ENCODE data around the gene NPHS1.
"Not testable (repeated sequence)": the region's sequence is repeated elsewhere in the genome, so short reads cannot be mapped to it uniquely, and the experiment has no call there.

NPHS1 gene, protein sequence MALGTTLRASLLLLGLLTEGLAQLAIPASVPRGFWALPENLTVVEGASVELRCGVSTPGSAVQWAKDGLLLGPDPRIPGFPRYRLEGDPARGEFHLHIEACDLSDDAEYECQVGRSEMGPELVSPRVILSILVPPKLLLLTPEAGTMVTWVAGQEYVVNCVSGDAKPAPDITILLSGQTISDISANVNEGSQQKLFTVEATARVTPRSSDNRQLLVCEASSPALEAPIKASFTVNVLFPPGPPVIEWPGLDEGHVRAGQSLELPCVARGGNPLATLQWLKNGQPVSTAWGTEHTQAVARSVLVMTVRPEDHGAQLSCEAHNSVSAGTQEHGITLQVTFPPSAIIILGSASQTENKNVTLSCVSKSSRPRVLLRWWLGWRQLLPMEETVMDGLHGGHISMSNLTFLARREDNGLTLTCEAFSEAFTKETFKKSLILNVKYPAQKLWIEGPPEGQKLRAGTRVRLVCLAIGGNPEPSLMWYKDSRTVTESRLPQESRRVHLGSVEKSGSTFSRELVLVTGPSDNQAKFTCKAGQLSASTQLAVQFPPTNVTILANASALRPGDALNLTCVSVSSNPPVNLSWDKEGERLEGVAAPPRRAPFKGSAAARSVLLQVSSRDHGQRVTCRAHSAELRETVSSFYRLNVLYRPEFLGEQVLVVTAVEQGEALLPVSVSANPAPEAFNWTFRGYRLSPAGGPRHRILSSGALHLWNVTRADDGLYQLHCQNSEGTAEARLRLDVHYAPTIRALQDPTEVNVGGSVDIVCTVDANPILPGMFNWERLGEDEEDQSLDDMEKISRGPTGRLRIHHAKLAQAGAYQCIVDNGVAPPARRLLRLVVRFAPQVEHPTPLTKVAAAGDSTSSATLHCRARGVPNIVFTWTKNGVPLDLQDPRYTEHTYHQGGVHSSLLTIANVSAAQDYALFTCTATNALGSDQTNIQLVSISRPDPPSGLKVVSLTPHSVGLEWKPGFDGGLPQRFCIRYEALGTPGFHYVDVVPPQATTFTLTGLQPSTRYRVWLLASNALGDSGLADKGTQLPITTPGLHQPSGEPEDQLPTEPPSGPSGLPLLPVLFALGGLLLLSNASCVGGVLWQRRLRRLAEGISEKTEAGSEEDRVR (N-terminal part only)

DNA sequence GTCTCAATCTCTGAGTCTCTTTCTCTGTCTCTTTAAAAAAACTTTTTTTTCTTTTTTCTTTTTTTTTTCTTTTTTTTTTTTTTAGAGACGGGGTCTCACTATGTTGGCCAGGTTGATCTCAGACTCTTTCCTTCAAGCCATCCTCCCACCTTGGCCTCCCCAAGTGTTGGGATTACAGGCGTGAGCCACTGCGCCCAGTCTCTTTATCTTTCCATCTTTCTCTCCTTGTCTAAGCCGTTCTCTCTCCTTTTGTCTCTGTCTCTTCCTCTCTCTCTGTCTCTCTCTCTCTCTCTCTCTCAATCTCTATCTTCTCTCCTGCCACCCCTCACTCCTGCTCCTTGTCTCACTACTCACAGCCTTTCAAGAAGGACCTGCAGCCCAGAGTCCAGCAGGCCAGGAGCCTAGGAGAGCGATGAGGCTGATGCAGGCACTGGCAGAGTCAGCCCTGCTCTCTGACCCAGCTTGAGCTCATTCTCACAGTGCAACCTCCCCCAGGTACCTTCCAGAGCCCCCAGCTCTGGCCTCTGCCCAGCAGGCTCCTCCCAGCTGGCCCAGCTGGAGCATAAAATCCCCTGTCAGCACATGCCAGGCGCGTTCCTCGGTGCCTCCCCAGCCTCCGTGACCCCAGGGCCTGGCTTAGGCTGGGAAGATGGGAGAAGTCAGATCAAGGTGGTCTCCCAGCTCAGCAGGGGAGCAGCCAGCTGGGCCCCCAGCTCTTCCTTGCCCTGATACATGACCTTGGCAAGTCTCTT, at the start of gene NPHS1:
TSS of gene NPHS1 (minus strand) at position 476 of the 752 bp plus-strand sequence. CDS start 667 bp downstream, outside the sequence.
- DNase-seq, result no peak

DNA sequence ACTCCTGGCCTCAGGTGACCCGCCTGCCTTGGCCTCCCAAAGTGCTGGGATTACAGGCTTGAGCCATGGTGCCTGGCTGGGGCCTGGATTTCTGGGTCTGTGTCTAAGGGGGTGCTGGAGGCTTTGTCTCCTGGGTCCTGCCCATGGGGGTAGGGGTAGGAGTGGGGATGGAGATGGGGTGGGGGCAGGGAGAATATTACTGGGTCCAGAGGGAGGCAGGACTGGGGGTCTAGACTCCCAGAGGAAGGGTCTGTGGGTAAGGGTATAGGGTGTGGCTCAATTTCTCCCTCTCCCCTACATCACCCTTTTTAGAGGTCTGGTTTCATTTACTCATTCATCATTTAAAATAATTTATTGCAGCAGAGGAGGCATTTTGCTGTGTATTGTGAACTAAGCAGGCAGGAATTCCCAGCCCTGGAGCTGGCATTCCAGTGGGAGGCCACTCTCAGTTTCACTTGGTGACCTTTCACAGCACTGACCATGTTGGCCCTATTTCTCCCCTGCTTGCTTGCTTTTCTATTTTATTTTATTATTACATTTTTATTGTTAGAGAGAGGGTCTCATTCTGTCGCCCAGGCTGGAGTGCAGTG, 48.8 kb upstream of the NPHS1 start:
- no peak for DNase-seq

DNA sequence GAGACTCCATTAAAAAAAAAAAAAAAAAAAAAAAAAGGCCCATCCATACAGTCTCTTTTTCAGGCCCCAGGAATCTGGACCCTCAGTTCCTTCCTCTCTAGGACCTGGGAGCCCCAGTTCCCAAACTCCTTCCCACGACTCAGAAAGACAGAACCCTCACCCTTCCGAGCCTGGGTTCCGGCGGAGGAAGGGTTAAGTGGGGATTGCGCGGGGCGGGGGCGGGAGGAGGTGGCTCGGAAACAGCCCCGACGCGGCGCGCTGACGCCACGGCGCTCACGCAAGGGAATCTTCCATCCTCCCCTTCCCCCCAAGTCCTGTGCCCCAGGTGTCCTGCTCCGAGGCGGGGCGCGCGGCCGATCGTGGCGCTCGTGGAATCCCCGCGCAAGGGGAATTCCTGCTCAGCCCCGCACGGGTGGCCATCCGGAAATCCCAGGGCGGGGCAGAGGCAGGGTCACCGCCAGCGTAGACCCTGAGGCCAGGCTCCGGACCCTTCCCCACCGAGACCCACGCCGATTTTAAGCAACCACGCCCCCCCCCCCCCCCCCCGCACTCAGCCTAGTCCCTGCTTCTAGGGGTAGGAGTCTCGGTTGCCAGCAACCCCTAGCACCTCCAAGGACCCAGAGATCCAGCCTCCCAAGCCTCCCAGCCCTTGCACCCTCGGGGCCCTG, 47.4 kb upstream of the NPHS1 start:
- DNase-seq, result peak; percentile 68

DNA sequence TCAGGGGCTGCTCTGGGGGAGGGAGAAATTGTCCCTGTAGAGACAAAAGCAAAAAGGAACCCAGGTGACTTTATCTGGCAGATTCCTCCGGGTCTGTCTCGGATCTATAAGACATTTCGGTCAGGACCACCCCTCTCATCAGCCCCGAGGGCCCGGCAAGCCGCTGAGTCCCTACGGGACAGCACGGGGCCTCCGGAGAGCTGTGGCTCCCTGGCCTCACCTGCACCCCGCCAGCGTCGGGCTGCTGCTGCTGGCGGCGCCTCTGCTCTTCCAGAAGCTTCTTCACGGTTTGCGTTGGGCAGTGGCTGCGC, 46.1 kb upstream of the NPHS1 start:
- no peak for DNase-seq

DNA sequence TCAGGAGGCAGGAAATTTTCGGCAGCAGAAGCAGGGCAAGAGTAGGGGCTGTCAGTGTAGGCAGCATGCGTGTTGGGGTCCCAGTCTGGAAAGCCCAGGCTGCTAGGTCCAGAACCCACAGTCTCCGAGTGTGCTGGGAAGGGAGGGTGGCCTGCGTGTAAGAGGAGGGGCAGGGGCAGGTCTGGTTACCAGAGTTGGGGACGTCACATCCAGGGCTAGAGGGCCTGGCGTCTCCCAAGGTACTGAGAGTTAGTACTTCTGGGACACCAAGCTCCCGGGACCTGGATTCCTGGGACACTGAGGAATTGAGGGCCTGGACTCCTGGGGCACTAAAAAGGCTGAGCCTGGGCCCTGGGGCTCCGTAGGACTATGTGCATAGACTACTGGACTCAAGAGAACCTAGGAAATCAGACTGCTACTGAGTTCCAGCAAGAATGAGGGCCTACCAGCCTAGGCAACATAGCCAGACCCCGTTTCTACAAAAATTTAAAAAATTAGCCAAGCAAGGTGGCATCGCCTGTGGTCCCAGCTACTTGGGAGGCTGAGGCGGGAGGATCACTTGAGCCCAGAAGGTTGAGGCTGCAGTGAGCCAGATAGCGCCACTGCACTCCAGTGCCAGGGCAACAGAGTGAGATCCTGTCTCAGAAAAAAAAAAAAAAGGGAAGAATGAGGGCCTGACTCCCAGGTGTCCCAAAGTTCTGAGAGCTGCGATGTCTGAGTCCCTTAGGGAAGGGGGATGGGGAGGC, 45.6 kb upstream of the NPHS1 start:
- no peak for DNase-seq

DNA sequence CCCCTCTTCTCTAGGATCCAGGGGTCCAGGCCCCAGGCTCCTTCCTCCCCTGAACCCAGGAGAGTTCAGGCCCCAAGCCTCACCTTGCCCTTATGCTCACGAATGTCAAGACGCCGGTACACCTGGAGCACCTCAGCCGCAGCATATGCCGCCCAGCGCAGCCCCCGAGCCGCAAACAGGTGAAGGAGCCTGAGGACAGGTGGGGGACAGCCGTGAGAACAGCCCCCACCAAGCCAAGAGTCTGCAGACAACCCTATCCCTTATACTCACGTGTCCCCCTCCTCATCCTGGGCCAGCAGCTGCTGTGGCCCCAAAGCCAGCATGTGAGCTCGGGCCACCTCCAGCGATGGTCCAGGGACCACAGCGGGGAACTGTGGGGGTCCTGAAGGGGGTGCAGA, 44.3 kb upstream of the NPHS1 start:
- no peak for DNase-seq

DNA sequence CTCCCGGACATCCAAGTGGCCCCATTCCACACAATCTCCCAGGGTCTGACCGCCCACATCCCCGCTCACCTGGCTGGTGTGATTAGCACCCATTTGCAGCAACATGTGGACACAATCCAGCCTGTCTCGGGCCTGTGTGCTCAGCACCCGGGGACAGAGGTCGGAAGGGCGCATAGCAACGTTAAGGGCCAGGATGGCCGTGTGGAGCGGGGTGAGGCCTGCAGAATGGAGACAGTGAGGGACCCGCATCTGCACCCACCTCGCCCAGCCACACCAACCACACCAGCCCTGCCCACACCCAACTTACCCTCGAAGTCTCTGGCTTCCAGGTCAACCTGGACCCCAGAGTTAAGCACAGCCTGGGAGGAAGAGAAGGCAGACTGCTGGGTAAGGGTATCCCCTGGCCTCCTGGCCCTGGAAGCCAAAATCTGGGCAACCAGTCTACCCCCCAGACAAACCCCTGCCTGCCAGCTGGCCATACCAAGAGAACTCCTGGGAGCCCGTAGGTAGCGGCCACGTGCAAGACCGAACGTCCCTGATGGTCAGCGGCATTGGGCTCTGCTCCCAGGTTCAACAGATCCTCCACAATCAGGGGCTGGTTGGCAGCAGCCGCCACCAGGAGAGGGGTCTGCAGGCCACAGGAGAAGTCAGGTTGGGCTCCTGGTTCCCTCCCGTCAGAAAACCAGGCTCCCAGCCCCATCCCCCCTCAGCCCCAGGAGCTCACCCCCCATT, 43.8 kb upstream of the NPHS1 start:
- no peak for DNase-seq

DNA sequence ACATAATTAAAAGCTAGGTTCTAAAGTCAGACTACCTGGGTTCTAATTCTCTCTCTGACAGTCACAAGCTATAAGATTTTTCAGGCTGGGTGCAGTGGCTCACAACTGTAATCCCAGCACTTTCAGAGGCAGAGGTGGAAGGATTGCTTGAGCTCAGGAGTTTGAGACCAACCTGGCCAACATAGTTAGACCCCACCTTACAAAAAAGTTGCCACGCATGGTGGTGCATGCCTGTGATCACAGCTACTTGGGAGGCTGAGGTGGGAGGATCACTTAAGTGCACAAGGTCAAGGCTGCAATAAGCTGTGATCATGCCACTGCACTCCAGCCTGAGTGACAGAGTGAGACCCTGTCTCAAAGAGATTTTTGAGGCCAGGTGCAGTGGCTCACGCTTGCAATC, 42.0 kb upstream of the NPHS1 start:
- no peak for DNase-seq

DNA sequence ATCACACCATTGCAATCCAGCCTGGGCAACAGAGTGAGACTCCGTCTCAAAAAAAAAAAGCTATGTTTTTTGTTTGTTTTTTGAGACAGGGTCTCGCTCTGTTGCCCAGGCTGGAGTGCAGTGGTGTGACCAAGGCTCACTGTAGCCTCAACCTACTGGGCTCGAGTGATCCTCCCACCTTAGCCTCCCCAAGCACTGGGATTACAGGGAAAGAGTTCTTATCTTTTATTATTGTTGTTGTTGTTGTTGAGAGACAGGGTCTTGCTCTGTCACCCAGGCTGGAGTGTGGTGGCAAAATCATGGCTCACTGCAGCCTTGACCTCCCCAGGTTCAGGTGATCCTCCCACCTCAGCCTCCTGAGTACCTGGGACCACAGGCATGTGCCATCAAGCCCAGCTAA, 39.5 kb upstream of the NPHS1 start:
- DNase-seq, result not testable (repeated sequence)

DNA sequence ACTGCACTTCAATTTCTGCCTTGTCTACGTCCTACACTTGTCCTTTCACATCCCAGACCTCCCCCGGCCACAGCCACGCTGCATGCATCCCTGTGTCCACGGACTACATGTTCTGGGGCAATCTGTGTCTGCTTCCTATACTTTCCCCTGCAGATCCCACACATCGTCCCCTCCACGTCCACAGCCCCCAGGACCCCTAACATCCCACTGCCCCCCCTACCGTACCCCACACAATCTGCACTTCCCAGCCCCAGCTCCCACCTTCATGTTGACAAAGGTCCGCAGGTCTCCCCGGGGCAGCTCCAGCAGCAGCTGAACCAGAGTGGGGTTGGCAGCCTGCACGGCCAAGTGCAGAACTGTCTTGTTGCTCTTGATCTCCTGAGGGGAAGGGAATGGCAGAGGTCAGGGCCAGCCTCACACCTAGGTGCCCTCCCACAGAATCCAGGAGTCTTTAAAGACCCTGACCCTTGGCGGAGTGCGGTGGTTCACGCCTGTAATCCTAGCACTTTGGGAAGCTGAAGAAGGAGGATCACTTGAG, 37.9 kb upstream of the NPHS1 start:
- DNase-seq, result no peak

DNA sequence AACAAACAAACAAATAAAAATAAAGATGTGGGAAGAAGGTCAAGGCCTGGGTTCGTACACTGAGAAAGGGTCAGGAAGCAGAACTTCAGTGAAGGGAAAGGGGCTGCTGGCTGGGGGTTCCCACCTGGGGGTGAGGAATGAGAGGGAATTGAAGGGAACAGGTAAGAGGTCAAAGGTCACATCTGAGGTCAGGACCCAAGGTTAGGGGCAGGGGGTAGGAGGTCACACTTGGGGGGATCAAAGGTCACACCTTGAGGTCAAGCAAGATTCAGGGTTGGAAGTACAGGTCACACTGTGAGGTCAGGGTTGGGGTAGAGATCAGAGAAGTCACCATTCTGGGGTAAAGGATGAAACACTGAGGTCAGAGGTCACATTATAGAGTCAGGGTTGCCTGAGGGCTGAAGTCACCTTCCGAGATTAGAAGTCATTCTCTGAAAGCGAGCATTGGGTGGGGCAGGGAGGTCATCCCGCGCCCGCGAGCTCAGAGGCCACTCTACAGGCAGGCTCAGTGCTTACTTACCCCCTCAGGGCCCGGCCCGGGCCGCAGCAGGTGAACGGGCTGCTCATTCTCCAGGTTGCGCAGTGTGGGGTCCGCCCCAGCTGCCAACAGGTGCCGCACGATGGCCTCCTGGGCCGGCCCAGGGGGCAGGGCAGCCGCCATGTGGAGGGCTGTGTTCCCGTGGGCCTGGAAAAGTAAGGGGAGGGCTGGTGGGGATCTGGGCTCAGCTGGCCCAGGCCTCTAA, 37.2 kb upstream of the NPHS1 start:
- DNase-seq, result no peak

DNA sequence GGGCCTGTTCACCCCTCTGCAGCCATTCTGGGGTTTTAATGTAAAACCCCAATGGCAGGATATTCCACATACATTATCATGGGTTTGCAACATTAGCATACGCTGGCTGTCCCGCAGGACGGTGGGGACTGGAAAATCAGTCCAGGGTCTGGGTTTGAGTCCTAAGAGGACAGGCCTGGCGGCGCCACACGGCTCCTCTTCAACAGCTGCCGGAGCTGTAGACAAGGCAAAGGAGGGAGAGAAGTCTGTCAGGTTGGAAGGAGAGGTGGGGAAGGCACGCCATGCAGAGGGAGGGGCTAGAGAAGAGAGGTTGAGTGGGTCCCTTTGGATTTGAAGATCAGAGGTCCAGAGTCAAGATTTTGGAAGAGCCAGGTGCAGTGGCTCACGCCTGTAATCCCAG, 36.1 kb upstream of the NPHS1 start:
- DNase-seq, result no peak

DNA sequence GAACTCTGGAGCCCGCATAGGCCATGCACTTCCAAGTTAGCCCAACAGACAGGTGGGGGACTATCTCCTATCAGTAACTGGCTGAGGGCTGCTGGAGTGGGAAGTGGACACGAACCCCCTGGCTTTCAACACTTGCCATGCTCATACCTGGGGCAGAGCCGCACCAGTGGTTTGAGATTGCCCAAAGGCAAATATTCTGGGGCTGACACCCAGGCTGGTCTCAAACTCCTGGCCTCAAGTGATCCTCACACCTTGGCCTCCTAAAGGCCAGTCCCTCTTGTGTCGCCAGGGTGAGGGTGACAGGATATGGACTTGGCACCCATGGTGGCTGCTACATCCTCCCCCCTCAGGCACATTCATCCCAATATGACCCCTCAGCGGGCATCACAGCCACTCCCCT, 34.9 kb upstream of the NPHS1 start:
- no peak for DNase-seq

DNA sequence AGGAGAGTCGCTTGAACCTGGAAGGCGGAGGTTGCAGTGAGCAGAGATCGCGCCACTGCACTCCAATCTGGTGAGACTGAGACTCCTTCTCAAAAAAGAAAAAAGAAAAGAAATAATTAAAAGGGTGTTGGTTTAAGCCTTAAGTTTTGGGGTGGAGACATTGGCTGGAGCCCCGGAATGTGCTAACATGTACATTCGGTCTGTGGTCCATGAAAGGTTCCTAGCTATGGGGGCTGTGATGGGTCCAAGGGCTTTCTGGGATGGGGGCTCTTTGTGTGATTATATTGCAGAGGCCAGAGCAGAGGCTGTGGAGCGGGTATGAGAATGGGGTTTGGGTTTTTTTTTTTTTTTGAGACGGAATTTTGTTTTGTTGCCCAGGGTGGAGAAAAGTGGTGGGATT, 33.6 kb upstream of the NPHS1 start:
- DNase-seq, result no peak

DNA sequence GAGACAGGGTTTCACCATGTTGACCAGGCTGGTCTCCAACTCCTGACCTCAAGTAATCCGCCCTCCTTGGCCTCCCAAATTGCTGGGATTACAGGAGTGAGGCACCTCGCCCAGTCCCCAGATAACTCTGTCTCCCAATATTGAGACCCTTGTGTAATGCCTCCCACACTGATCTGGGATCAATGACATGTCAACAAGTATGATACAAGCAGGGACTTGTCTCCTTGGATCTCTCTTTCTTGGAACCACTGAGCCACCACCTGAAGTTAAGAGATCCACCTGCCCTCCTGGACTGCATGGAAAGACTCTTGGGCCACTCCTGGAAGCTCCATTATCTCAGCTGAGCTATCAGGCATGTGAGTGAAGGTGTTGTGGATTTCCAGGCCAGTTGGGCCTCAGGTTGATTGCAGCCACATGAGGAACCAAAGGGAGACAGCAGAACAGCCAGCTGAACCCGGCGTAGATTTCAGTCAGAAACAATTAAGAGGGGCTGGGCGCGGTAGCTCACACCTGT, 33.0 kb upstream of the NPHS1 start:
- DNase-seq, result no peak

DNA sequence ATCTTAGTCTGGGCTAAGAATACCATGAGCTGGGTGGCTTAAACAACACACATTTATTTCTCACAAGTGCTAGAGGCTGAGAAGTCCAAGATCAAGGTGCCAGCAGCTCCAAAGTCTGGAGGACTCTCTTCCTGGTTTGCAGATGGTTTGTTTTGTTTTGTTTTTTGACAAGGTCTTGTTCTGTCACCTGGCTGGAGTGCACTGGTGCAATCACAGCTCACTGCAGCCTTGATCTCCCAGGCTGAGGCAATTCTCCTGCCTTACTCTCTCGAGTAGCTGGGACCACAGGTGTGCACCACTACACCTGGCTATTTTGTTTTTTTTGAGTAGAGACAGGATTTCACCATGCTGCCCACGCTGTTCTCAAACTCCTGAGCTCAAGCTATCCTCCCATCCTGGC, 31.6 kb upstream of the NPHS1 start:
- no peak for DNase-seq

DNA sequence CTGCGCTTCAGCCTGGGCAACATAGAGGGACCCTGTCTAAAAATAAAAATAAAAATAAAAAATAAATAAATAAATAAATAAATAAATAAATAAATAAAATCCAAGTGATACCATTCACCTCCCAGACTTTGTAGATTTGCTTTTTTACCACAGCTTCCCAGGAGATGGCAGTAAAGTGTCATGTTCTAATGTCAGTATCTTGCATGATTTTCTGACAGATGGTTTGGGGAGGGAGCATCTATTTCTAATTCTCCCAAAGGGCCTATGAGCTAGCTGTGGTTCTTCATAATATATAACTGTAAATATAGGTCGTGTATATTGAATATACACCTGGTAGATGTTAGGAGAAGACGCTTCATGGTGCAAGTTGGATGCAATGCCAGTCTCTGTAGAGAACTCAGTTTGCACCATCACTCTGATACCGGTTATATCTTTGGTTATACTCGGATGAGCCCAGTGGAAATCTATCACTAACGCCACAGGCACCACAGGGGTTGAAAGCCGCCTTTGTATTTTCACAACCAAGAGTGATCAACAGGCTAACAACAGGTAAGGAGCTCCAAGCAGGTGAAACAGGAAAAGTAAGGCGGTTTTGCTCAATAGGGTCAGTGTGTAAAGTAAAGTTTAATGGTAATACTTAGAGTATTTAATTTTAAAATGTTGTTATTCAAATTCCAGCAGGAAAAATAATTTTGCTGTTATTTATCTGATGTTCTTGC, 30.0 kb upstream of the NPHS1 start:
- peak; percentile 72 for DNase-seq

DNA sequence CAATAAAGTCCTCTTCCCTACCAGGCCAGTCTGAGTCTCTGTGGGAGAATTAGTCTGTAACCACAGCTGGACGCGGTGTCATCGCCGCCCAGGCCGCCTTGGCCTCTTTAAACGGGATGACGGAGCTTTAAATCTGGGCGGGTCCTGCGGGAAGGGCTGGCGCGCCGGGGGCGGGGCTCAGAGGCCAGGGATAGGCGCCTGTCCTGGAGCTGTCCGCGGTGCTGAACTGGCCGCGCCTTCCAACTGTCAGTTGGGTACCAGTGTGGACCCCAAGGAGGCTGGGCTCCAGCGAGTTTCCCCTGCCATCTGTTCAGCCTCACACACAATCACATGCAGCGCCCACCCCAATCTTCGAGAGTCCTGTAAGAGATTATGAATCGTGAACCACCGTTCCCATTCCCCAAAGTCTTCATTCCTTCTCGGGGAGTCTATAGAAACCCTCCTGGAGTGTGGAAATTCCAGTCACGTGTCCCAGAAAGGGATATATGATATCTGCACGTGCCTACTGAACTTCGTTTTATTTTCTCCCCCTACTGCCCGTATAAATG, 27.5 kb upstream of the NPHS1 start:
- DNase-seq, result peak; percentile 39
